GM12875 (cell line): ENCODE results near the gene TMUB2.

Experiments used
- H3K4me3 ChIP-seq: one replicate; pipeline ENCODE4 v1.5.1; 2011; ENCODE audit warnings: low read depth, low read length, control low read depth
- TF ChIP-seq, protein P1 (sequence below): IDR thresholded peaks from 2 replicates; pipeline ENCODE4 v1.5.1; 2011; ENCODE audit warnings: low read depth, mild to moderate bottlenecking, control low read depth, inconsistent platforms, low read length, moderate library complexity, borderline replicate concordance; ENCODE audit not compliant: insufficient read depth

The TMUB2 gene

DNA sequence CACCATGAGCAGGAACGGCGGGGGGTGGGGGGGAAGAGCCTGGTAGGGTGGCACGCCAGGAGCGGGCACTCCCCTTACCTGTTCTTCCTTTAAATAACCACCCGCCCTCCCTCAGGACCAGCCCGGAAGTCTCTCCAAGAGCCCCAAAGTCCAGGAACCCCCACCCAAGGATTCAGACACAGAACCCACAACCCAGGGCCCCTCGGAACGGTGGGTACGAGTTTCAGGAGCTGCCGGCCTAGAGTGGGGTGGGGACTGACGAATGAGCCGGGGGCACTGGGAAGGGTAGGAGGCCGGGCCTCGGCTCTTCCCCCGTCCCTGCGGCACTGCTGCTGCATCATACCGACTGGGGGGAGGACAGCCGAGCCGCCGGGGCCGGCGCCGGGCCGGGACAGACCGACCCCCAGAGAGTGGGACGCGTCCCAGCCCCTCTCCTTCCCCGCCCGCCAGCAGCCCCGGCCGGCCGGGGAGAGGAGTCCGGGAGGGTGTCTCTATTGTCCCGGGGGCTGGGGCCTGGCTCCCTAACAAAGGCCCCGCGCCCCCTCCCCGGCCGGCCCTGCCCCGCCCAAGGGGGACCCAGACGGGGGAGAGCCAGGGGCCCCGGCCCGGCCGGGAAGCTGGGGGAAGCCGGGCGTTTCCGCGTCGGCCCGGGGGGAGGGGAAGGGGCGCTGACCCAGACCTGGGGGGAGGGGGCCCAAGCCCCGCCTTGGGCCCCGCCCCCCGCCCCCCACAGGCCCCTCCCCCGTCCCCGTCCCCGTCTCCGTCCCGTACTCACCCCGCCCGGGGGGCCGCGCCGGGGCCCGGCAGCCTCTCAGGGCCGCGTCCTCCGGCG lies 12.2 kb downstream of the TMUB2 start:
- peak overlapping the region; percentile 85 for H3K4me3 ChIP-seq
- TF ChIP-seq, protein P1, sequence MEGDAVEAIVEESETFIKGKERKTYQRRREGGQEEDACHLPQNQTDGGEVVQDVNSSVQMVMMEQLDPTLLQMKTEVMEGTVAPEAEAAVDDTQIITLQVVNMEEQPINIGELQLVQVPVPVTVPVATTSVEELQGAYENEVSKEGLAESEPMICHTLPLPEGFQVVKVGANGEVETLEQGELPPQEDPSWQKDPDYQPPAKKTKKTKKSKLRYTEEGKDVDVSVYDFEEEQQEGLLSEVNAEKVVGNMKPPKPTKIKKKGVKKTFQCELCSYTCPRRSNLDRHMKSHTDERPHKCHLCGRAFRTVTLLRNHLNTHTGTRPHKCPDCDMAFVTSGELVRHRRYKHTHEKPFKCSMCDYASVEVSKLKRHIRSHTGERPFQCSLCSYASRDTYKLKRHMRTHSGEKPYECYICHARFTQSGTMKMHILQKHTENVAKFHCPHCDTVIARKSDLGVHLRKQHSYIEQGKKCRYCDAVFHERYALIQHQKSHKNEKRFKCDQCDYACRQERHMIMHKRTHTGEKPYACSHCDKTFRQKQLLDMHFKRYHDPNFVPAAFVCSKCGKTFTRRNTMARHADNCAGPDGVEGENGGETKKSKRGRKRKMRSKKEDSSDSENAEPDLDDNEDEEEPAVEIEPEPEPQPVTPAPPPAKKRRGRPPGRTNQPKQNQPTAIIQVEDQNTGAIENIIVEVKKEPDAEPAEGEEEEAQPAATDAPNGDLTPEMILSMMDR = no peak

DNA sequence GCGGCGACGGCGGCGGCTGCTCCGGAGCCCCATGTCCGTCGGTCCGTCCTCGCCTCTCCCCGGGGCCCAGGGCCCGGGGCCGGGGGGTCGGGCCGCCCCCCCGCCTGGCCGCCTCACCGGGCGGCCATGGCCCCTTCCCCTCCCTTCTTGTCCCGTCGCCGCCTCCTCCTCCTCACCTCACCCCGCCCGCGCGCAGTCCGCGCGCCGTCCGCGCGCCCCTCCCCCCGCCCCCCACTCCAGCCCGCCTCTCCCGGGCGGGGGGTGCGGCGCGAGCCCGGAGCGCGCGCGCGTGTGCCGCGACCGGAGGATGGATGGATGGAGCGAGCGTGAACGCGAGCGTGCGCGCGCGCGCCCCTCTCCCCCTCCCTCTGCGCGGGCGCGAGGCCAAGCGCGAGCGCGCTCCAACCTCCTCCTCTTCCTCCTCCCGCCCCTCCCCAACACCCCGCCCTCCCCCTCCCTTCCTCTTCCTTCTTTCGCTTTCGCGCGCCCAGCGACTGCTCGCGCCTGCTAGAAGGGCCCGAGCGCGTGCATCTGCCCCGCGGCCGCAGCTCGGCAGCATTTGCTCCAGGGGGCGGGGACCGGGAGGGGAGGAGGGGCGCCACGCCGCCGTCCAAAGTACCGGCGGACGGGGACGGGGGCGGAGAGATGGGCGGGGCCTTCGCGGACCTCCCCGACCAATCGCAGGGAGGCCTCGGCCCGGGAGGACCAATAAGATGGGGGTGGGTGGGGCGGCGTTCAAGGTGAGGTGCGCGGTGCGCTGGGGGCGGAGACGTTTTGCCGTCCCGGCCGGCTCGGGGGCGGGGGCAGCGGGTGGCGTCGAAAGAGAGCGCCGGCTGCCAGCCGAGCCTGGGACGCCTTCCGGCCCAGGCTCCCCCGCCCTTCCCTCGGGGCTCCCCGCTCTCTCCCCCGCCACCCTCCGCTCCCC lies 13.0 kb downstream of the TMUB2 start, which contains the start of gene ATXN7L3:
ATXN7L3 (minus strand) TSS at position 332 of the 925 bp plus-strand sequence. CDS start 1,814 bp downstream, outside the sequence.
- TF ChIP-seq, protein P1 = no peak

DNA sequence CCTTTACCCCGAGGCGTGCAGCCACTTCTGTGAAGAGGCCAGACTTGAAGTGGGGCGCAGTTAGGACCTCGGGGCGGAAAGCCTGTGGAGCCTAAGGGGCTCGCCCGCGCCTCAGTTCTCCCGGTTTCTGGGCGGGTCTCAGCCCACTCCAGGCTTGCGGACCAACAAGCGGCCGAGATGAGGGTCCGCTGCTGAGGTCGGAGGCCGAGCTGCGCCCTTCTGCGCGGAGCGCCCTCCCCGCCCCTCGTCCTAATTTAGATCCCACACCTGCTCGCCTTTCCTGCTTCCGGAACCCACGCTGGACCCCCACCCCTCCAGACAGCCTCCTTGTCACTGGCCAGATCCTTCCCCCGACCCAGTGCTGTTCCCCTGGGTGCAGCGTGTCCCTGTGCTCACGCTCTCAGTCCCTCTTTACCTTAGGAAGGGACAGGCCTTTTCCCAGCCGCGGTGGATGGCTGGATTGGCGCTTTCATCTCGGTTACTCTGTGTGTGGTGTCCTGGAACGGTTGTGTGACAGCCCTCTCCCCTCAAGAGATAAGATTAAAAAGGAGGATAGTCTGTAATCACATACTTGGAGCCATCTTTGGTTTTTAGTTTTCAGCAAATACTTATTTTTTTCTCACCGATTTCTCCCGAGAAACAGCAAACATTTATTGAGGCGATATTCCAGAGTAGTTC lies 13.8 kb downstream of the TMUB2 start:
- TF ChIP-seq, protein P1 = no peak
- peak overlapping the region; percentile 68 for H3K4me3 ChIP-seq

More for the DNA sequence above, 13.0 kb downstream of the TMUB2 start, which contains the start of gene ATXN7L3:
- peak within 1 kb of the TSS; percentile 85 for H3K4me3 ChIP-seq

DNA sequence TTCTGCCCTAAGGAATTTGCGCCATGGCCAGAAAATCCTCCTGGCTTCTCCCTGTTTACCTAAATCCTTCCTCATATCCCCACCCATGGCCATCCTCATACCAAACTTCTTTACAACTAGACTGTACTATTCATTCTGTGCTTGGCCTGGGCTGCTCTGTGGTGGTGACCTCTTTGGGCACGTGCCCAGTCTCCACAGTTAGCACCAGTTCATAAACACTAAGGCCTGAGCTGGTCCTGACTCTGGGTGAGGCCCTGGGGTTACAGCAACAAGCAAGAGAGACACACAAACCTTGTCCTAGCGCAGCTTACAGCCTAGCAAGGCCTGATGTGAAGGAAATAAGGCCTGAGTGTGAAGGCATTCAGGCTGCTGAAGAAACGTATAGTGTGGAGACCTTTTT lies 16.0 kb downstream of the TMUB2 start:
- no peak overlapping the region for H3K4me3 ChIP-seq
- TF ChIP-seq, protein P1 = no peak

DNA sequence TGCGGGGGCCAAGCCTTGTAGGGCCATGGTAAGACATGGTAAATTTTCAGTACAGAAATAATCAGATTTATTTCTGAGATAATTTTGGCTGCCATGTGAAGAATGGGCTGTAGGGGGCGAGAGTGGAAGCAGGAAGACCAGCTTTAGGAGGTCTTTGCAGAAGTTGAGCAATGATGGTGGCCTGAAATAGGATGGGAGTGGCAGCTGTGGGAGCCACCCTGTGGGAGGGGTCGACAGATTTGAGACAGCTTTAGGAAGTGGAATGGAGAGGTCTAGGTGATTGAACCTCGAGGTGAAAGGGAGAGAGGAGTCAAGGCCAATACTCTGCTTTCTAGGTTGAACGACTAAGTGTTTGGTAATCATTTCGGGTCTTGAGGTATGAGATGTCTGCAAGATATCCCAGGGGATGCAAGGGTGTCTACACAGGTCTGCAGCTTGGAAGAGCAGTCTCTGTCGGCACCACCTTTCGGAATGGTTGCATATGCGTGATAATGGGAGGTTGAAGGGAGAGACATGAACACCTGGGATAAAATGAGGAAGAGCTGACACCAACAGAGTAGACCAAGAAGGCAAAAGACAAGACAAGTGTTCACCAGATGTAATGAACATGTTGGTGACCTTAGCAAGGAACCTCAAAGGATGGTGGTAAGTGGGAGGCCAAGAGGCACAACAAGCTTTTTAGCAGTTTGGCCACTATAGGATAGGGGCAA lies 17.1 kb downstream of the TMUB2 start:
- TF ChIP-seq, protein P1 = peak; percentile 72; the same call in 1 of the 2 replicates
- H3K4me3 ChIP-seq = no peak overlapping the region

DNA sequence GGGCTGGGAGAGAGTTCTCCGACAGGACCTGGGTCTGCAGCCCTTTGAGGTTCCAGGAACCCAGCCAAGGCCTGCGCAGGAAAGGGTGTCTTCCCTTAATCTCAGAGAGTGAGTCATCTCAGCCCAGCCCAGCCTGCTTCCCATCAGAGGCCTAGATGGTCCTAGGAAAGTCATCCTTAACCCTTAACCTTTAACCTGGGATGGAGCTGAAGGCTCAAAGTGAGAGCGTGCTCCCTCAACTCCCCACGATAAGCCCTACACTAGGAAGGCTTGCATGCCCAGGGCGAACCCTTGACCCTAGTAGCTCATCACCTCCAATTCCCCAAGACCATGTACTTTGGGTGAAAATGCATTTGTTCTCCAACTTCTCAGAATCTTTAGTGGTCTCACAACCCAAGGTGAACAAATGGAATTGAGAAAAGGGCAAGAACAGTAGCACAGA lies 17.7 kb downstream of the TMUB2 start:
- TF ChIP-seq, protein P1 = no peak
- H3K4me3 ChIP-seq = no peak overlapping the region
